ENCODE measurements around the gene DENND4C.

GRCh38 chr9:19420877-19421276 lies 190.4 kb downstream of the DENND4C start:
- TF ChIP-seq, protein P1, sequence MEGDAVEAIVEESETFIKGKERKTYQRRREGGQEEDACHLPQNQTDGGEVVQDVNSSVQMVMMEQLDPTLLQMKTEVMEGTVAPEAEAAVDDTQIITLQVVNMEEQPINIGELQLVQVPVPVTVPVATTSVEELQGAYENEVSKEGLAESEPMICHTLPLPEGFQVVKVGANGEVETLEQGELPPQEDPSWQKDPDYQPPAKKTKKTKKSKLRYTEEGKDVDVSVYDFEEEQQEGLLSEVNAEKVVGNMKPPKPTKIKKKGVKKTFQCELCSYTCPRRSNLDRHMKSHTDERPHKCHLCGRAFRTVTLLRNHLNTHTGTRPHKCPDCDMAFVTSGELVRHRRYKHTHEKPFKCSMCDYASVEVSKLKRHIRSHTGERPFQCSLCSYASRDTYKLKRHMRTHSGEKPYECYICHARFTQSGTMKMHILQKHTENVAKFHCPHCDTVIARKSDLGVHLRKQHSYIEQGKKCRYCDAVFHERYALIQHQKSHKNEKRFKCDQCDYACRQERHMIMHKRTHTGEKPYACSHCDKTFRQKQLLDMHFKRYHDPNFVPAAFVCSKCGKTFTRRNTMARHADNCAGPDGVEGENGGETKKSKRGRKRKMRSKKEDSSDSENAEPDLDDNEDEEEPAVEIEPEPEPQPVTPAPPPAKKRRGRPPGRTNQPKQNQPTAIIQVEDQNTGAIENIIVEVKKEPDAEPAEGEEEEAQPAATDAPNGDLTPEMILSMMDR (conservative IDR thresholded peaks at IDR 0.05; ENCODE audit: low read length), result no peak
- no peak for TF ChIP-seq EZH2phosphoT487 (IDR thresholded peaks at IDR 0.05; ENCODE audit: borderline replicate concordance, low read depth, low read length)
